Fibroblast of skin of left quadriceps (primary cell): ENCODE measurements around the gene ATP1A3.
A peak's percentile ranks its signal among the peaks of the same experiment; 100 is the strongest.

ENCODE experiments used
- DNase-seq, 2 experiments: peaks; one replicate each; pipeline ENCODE4 v3.0.0-alpha.2; 2013; ENCODE audit warnings: low read depth in 2 of 2

The ATP1A3 gene

DNA sequence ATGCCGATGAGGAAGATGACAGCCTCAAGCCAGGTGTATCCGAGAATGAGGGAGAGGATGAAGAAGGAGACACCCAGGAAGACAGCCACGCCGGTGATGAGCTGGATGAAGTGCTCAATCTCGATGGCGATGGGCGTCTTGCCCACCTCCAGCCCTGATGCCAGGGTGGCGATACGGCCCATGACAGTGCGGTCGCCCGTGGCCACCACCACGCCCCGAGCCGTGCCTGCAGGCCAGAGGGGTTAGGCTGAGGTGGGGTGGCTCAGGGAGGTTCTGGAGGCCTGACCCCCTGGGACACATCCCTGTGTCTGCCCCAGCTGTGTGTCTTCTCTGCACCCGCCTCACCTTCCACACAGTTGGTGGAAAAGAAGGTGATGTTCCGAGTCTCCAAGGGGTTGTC is 9.1 kb downstream of the ATP1A3 start:
- no peak for DNase-seq

DNA sequence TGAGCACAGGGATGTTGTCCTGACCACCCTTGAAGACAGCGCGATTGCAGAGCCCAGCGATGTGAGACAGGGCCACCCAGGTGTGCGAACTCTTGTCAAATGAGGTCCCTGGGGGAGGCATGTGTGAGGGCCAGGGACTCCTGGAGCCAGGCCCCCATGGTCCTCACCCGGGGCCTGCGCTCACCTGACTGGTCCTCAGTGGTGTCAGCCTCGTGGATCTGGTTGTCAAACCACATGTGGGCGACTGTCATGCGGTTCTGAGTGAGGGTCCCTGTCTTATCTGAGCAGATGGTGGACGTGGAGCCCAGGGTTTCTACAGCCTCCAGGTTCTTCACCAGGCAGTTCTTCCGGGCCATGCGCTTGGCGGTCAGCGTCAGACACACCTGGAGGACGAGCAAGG is 12.3 kb downstream of the ATP1A3 start:
- no peak for DNase-seq

DNA sequence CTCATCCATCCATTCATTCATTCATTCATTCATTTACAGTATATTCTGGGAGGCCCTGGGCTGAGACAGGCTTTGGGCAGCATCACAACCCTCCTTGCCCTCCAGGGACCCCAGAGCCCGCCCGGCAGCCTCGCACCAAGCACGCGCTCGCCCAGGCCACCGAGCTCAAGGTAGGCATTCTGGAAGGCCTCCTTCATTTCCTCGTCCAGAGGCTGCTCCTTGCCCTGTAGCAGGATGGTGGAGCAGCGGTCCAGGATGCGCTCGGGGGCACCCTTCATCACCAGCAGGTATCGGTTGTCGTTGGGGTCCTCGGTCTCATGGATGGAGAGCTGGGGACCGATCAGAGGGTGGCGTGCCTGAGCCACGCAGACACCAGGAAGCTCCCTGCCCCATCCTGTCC is 15.6 kb downstream of the ATP1A3 start:
- DNase-seq, result no peak

DNA sequence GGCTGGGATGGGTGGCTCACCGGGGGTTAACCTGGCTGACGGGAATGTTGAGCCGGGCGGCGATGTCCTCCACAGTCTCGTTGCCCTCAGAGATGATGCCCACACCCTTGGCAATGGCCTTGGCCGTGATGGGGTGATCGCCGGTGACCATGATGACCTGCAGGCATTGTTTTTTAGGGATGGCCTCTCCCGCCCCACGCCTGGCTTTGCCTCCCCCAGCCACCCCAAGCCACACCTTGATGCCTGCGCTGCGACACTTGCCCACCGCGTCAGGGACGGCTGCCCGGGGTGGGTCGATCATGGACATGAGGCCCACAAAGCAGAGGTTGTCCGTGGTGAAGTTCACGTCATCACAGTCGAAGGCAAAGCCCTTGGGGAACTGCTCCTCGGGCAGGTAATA is 16.1 kb downstream of the ATP1A3 start:
- DNase-seq, result no peak

DNA sequence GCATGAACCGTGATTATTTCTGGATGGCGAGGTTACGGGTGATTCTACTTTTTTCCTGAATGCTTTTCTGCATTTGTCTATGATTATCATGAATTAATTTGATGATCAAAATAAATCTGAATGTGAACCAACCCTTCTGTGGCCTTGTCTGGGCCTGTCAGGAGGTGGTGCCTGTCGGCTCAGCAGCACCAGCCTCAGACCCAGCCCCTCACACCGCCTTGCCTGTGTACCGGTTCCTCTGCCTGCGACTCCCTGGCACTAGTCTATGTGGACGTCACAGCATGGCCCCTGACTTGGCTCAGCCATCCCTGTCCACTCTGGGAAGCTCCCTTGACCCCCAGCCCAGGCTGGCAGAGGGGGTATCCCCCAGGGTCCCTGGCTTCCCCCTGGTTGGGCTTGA is 19.4 kb downstream of the ATP1A3 start:
- DNase-seq, result no peak

DNA sequence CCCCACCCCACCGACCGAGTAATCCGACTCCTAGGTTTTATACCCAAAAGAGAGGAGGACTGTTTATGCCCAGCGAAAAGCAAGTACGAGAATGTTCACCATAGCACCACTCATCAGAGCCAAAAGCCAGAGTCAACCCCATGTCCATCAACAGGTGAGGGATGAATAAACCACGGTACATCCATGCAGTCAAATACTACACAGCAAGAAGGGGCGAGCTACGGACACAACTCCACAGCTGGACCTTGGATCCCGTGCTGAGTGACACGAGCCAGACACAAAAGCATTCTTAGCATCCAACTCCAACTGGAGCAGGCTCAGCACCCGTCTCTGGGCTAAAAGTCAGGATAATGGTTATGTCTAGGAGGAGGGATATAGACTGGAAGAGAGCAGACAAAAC is 22.7 kb downstream of the ATP1A3 start:
- no peak for DNase-seq

DNA sequence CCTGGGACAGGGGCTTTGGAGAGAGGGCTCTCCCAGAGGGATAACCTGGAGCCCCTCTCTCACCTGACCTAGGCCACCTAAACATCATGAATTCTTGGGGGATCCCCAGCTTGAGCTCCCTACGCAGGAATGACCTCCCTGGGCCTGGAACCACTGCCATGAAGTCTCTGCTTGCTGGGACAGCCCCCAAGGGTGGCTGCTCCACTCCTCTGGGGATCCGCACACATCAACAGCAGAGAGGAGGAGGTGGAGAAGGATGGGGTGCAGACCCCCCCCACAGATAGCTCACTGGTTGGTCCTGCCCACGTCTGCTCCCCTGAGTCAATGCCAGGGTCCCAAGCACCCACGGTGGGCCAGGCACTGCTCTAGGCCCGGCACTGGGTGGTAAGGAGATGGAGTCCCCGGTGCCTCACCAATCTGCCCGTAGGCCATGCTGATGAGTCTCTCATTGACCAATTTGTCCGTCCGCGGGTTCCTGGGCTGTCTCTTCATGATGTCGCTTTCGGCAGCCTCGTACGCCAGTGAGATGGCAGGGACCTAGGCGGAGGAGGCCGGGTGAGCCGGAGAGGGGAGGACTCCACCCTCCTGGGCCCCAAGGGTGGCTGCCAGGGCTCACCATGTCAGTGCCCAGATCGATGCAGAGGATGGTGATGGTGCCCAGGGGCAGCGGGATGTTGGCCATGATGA is 24.1 kb downstream of the ATP1A3 start:
- no peak for DNase-seq

DNA sequence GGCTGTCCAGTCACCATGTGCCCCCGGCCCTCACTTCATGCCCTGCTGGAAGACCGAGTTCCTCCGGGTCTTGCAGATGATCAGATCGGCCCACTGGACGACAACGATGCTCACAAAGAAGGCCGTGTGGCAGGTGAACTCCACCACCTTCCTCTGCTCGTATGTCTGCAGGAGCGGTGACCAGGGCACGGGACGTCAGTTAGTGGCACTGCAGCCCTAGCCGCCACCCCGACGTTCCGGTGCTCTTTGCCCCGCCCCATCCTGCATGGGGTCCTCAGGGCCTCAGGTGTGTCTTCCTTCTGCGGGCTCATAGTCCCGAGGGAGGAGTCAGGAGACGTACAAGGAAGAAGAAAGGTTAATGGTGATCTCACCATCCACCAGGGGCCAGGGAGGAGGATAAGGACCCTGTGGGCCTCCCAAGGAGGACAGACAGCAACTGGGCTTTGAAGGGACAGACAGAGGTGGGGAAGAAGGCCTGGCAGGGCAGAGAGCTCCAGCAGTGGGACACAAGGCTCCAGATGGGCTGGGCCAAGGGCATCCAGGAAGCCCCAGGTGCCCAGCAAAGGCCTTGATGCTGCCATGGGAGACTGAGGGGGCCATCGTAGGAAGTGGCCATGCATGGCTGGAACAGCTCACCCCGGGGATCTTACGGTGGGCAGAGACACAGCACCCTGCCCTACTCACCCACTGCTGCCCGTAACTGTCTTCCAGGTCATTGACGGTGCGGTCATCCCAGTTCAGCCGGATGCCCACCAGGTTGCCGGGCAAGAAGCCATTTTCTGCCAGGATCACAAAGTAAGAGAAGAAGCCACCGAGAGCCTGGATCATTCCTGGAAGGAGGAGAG is 25.1 kb downstream of the ATP1A3 start:
- DNase-seq, result no peak

DNA sequence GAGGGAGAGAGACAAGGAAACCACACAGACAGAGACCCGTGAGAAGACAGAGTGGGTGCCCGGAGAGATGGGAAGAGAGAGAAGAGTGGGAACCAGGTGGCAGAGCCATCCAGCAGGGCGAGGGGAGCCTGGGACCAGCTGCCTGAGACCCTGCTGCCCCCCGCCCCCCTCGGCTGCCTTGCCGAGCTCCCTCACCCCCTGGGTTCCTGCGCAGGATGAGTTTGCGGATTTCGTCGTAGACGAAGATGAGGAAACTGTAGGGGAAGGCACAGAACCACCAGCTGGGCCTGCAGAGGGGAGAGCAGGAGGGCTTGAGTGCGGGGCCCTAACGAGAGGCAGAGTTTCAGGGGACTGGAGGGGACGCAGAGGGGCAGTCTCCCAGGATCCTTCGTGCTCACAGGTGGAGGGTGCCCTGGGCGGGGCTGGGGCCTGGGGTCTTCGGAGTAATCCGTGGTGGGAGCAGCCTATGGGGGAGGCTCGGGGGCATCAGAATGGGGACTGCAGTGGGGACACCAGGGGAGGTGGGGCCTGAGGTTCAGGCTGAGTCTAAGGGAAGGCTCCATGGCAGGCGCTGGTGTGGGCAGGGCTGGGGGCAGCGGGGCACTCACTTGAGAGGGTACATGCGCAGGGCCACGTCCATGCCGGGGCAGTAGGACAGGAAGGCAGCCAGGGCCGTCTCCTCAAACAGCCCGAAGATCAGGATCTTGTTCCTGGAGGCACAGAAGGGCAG is 26.8 kb downstream of the ATP1A3 start:
- no peak for DNase-seq

DNA sequence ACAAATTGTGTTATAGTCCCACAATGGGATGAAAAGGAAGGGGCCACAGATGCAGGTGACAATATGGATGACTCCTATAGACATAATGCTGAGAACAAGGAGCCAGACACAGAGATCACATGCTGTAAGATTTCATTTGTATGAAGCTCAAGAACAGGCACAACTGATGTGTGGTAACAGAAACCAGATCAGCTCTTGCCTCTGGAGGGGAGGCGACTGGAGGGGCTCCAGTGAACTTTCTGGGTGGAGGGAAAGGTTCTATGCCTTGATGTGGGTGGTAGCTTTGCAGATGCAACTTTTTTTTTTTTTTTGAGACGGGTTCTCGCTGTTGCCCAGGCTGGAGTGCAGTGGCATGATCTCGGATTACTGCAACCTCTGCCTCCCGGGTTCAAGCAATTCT is 28.9 kb downstream of the ATP1A3 start:
- no peak for DNase-seq

DNA sequence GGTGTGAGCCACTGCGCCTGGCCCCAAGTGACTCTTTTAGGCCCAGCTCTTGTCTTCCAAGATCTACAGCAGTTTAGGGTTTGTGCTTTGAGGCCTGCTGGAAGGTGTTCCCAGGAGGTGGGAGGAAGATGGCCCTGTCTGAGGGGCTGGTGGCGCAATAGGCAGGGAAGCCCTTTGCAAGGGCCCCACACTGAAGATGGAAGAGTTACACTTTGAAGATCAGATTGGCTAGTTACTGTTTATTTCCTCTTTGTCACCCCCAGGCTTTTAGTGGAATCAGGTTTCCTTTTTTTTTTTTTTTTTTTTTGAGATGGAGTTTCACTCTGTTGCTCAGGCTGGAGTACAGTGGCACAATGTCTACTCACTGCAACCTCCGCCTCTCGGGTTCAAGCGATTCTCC is 33.1 kb downstream of the ATP1A3 start:
- DNase-seq, result no peak

DNA sequence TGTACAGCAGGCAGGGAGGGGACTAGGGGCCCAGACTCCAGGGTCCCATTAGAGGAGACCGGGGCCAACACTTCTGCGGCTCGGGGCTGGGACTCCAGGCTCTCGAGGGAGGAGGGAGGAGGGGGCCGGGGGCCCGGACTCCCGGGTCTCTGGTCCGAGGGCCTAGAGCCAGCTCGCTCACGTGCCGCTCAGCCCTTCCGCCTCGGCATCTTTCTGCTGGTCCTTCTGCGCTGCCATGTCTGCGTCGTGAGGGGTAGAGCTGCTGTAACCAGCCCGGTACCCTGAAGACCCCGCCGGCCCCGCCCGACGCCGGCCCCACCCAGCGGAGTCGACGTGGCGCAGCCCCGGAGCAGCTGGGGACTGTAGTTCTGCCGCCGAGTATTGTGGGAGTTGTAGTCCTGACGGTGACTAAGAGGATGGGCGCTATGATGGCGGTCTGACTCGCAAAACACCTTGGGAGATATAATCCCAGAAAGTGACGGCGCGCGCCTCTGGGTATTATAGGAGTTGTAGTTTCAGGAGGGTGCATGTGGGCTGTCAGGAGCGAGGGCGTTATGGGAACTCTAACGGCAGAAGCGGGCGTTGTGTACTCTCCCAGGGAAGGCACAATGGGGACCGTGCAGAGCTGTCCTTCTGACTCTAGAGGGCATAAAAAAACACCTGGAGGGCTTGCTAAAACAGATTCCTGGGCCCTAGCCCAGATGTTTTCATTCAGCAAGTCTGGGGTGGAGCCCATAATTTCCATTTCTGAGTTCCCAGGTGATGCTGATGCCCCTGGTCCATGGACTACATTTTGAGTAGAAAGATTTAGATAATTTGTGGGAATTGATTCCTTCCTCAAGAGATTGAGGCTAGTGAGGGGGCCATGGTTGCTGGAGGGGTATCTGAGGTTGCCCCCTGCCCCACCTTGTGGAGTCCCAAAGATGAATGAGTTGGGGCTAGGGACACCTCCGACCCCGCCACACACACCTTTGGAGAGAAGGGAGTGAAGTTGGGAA is 34.7 kb downstream of the ATP1A3 start, which contains the start of gene RABAC1:
Gene RABAC1, minus strand, starts transcription at position 266 of the 998 bp plus-strand sequence. Its CDS starts 29 bp downstream, at position 237.
- peak; percentile 80 for DNase-seq

DNA sequence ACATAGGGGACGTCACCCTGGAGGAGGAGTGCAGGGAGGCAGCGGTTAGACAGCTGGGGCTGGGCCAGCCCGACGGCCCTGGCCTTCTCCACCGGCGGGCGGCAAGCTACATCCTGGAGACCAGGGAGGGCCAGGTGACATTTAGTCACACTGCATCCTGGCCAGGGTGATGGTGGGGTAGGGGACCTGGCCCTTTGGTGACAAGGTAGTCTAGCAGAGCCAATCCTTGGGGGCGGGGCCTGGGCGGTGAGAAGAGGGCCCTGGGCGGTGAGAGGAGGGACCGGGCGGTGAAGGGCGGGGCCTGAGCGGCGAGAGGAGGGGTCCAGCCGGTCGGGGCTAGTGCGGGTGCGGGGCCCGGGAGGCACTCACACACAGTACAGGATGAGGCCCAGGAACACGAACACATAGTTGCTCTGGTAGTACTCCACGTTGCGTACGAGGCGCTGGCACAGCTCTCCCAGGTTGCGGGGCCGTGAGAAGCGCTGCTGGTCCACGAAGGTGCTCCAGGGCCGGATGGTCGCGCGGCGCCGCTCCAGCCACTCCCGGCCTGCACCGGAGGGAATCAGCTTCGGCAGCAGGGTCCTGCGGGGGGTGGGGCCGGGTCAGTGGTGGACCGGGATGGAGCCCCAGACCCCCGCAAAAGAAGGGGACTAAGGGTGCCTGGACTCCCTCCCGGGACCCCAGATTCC is 35.5 kb downstream of the ATP1A3 start:
- peak; percentile 45 to 48 for DNase-seq

DNA sequence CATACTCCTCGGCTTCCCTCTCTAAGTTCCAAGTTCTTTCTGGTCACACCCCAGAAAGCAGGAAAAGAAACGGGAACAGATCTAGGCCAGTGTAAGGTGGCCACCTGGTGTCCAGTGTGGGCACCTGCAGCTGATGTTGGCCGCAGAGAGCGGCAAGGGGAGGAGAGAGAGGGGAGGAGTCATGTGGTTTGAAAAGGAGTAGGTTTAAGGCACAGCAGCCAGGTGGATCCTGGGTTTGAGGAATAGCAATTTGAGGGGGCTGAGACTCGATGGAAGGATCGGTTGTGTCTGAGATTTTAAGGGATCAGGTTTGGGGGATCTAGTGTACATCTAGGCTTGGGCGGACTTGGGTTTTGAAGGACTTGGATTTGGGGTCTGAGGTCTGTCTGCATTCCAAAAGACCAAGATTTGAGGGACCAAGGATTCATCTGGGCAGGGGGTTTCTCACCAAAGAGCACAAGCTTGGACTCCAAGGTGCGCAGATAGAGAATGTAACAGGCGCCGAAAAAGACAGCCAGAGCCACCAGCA is 36.1 kb downstream of the ATP1A3 start:
- DNase-seq, result peak; percentile 48 to 56

DNA sequence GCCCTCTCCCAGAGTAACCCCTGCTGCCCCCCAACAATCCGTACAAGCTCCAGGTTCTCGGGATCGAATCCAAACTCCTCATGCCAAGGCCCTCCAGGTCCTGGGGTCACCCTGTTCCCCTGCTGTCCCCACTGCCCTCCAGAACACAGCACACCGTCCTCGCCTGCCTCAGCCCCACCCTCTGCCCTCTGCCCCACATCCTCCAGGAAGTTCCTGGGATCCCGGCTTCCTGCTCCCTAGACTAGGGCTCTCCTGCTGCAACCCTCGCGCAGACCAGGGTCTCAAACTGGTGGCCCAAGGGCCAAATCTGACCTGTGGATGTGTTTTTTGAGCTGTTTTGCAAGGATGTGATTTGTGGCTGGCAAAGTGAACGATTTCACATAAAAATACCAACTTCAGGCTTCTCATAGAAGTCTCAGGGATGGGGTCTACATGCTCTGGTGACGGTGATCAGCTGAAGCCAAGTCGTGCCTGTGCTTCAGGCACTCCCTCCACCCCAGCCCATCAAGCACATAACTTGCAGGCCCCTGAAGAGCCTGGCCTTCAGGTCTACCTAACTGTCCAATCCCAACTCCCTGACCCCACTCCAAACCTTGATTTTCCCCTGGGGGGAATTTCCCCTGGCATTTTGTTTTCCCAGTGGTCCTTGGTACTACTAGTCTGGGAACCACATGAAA is 36.7 kb downstream of the ATP1A3 start:
- no peak for DNase-seq

DNA sequence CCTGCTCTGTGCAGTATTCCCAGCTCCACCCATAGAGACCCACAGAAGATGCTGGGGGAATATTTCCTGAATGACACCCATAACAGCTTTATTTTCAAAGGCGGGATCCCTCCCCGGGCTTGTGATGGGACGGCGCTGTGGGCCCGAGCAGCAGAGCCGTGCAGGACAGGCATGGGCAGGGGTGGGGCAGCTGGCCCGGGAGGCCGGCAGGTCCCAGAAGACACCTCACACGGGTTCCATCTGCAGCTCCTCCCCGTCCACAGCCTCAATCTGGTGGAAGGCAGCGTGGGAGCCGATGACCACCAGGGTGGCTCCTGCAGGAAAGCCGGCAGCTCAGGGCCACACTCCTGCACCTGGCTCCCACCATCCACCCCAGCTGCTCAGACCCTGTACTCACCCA is 37.4 kb downstream of the ATP1A3 start:
- DNase-seq, result no peak

DNA sequence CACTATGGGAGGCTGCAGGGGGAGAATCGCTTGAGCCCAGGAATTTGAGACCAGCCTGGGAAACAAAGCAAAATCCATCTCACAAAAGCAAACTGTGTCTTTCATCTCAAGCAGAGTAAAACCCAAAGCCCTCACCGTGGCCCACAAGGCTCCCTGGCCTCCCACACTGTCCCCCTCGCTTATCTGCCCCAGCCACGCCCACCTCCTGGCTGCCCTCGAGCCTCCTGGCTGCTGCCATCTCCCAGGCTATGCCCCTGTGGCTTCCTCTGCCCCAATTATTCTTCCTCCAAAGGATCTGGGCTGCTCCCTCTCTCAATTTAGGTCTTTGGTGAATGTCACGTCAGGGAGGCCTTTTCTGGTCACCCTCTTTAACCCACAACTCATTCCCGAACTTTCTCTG is 38.5 kb downstream of the ATP1A3 start:
- no peak for DNase-seq

DNA sequence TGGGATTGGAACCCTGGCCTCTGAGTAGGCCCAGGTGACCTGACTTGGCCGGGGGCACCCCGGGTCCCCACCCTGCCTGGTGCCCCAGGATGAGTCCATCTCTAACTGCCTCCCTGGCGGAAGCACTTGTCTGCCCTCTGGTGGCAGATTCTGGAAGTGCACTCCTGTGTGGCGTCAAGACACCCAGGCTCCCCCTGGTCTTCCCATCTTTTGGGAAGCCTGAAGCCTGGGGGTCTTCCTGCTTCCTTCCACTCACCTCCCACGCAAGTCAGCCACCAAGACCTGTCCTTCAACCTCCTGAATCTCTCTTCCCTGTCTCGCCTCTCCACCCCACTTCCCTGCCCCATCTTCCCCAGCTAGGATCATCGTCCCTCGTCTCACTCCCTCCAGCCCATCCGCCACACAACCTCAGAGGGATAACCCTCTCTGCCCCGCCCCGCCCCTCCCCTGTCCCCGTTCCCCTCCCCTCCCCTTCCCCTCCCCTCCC is 42.3 kb downstream of the ATP1A3 start:
- DNase-seq, result peak; percentile 36 to 39

DNA sequence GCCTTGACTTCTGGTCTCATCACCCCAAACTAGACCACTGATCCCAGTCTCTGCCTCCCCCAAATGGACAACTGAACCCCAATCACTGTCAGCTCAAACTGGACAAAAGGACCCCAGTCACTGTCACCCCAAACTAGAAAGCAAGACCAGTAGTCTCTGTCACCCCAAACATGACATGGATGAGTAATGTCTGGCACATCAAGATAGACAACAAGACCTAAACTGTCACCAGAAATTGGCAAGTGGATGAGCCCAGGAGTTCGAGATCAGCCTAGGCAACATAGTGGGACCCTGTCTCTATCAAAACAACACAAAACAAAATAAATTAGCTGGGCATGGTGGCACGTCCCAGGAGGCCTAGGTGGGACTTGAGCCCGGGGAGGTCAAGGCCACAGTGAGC is 46.9 kb downstream of the ATP1A3 start:
- no peak for DNase-seq
